Smooth muscle cell (in vitro differentiated cells): ENCODE data around the gene LAMA3. TPM values are rescaled to one million over a fixed set of nuclear protein-coding genes. Genes with fewer than 3 reads are reported as not detected.

Experiments
- DNase-seq: peaks from one replicate; lab custom pipeline; 2025; ENCODE audit not compliant: unreplicated experiment; lab: John Stamatoyannopoulos, UW
- H2AFZ ChIP-seq: fragments of 200-600 bp; sonication (generic); 2 replicates; pipeline ENCODE4 v1.6.0; 2016; ENCODE audit warnings: antibody characterized with exemption, low read depth, mild to moderate bottlenecking
- H3F3A ChIP-seq: fragments of 200-600 bp; sonication (generic); 2 replicates; pipeline ENCODE4 v1.6.0; 2017; ENCODE audit warnings: antibody characterized with exemption, low read depth
- H3K27ac ChIP-seq: fragments of 200-600 bp; sonication (generic); 2 replicates; pipeline ENCODE4 v1.5.1; 2016; ENCODE audit warnings: low read depth, mild to moderate bottlenecking
- H3K27me3 ChIP-seq: fragments of 200-600 bp; sonication (generic); 2 replicates; pipeline ENCODE4 v1.6.1; 2016; ENCODE audit warnings: low read depth, mild to moderate bottlenecking
- H3K36me3 ChIP-seq: fragments of 200-600 bp; sonication (generic); 2 replicates; pipeline ENCODE4 v1.5.1; 2016; ENCODE audit warnings: low read depth
- H3K4me1 ChIP-seq: fragments of 200-600 bp; sonication (generic); 2 replicates; pipeline ENCODE4 v1.5.1; 2016; ENCODE audit warnings: low read depth
- H3K4me2 ChIP-seq: fragments of 200-600 bp; sonication (generic); 2 replicates; pipeline ENCODE4 v1.6.0; 2016; ENCODE audit warnings: mild to moderate bottlenecking
- H3K4me3 ChIP-seq: fragments of 200-600 bp; sonication (generic); 2 replicates; pipeline ENCODE4 v1.5.1; 2016; ENCODE audit warnings: mild to moderate bottlenecking
- H3K79me2 ChIP-seq: fragments of 200-600 bp; sonication (generic); 2 replicates; pipeline ENCODE4 v1.6.0; 2016; ENCODE audit warnings: low read depth, mild to moderate bottlenecking
- H3K9ac ChIP-seq: fragments of 200-600 bp; sonication (generic); 2 replicates; pipeline ENCODE4 v1.6.0; 2016; ENCODE audit warnings: low read depth
- H3K9me3 ChIP-seq: fragments of 200-600 bp; sonication (generic); replicated peaks from 2 replicates; pipeline ENCODE4 v1.5.1; 2016; ENCODE audit warnings: low read depth
- H4K20me1 ChIP-seq: fragments of 200-600 bp; sonication (generic); 2 replicates; pipeline ENCODE4 v1.6.0; 2016; ENCODE audit warnings: low read depth
- WGBS: methylation state at CpG from one replicate; pipeline ENCODE4 v1.1.7; 2016; ENCODE audit warnings: low lambda C conversion rate; 5-methylcytosine and 5-hydroxymethylcytosine counted together
- polyA plus RNA-seq: library from polyadenylated mRNA; unstranded; fragments of >200 nt; fragmentation: Nextera tagmentation; extraction: Ambion mirVana; gene quantifications from 2 replicates; pipeline ENCODE4 v1.2.1, GENCODE V29; 2016
- total RNA-seq: library from RNA; depleted of rRNA; stranded (reverse); fragments of >200 nt; gene quantifications from 2 replicates; pipeline ENCODE4 v1.2.3, GENCODE V29; 2014
- TF ChIP-seq, protein P1 (sequence below): fragments of 200-600 bp; sonication (generic); IDR thresholded peaks from 2 replicates; pipeline ENCODE4 v1.5.1; 2017; ENCODE audit warnings: borderline replicate concordance, mild to moderate bottlenecking, antibody characterized with exemption; ENCODE audit not compliant: insufficient read depth, poor library complexity, severe bottlenecking

LAMA3 gene
- total and polyA plus RNA-seq, 2 experiments from 2014 or later = 7.8 to 23.1 TPM

DNA sequence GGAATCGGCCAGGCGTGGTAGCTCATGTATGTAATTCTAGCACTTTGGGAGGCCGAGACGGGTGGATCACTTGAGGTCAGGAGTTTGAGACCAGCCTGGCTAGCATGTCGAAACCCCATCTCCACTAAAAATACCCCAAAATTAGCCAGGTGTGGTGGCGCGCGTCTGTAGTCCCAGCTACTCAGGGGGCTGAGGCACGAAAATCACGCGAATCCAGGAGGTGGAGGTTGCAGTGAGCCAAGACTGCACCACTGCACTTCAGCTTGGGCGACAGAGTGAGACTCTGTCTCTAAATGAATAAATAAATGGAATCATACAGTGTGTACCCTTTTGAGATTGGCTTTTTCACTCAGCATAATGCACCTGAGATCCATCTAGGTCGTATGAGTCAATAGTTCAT lies 305.9 kb downstream of the LAMA3 start:
- Histone ChIP-seq H3K27me3 (no peaks in the 10 kb centered on the region), H4K20me1 (no peaks in the 10 kb centered on the region), H3K9ac (no peak overlapping the region), H3K4me3 (no peak overlapping the region), H3K36me3 (no peaks in the 10 kb centered on the region), H3K4me1 (no peaks in the 10 kb centered on the region), H3K9me3 (no peaks in the 10 kb centered on the region), H3K27ac (no peak overlapping the region), H3K4me2 (no peak overlapping the region), H3K79me2 (no peaks in the 10 kb centered on the region), H3F3A (no peaks in the 10 kb centered on the region), H2AFZ (no peak overlapping the region)
- TF ChIP-seq, protein P1, sequence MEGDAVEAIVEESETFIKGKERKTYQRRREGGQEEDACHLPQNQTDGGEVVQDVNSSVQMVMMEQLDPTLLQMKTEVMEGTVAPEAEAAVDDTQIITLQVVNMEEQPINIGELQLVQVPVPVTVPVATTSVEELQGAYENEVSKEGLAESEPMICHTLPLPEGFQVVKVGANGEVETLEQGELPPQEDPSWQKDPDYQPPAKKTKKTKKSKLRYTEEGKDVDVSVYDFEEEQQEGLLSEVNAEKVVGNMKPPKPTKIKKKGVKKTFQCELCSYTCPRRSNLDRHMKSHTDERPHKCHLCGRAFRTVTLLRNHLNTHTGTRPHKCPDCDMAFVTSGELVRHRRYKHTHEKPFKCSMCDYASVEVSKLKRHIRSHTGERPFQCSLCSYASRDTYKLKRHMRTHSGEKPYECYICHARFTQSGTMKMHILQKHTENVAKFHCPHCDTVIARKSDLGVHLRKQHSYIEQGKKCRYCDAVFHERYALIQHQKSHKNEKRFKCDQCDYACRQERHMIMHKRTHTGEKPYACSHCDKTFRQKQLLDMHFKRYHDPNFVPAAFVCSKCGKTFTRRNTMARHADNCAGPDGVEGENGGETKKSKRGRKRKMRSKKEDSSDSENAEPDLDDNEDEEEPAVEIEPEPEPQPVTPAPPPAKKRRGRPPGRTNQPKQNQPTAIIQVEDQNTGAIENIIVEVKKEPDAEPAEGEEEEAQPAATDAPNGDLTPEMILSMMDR = no peak
- WGBS = 94% methylated on average over 13 of the region's 13 CpGs
- no peak for DNase-seq

- Histone ChIP-seq H3K4me3 (no peak overlapping the region), H3K27ac (no peak overlapping the region), H3K4me2 (no peak overlapping the region), H3K4me1 (no peaks in the 10 kb centered on the region), H4K20me1 (no peaks in the 10 kb centered on the region), H3K36me3 (no peaks in the 10 kb centered on the region), H3K9ac (no peak overlapping the region), H2AFZ (no peak overlapping the region), H3K27me3 (no peaks in the 10 kb centered on the region), H3K9me3 (no peaks in the 10 kb centered on the region), H3F3A (no peaks in the 10 kb centered on the region), H3K79me2 (no peaks in the 10 kb centered on the region)
- TF ChIP-seq, protein P1 = no peak
- DNase-seq = no peak
- 95% methylated on average over 2 of the region's 2 CpGs for WGBS
Observed at GRCh38 chr18:23998018-23998417, 308.8 kb downstream of the LAMA3 start.

GRCh38 chr18:23998820-23999219 lies 309.6 kb downstream of the LAMA3 start:
- WGBS = 46% methylated on average over 4 of the region's 4 CpGs
- no peak for DNase-seq
- no peaks in the 10 kb centered on the region for H4K20me1 ChIP-seq
- no peaks in the 10 kb centered on the region for H3K36me3 ChIP-seq
- H3K4me2 ChIP-seq = no peak overlapping the region
- no peaks in the 10 kb centered on the region for H3K4me1 ChIP-seq
- H3K9me3 ChIP-seq = no peaks in the 10 kb centered on the region
- no peak overlapping the region for H2AFZ ChIP-seq
- H3K79me2 ChIP-seq = no peaks in the 10 kb centered on the region
- H3K27ac ChIP-seq = no peak overlapping the region
- no peaks in the 10 kb centered on the region for H3K27me3 ChIP-seq
- H3K9ac ChIP-seq = no peak overlapping the region
- no peak overlapping the region for H3K4me3 ChIP-seq
- no peaks in the 10 kb centered on the region for H3F3A ChIP-seq
- TF ChIP-seq, protein P1 = no peak
